Astrocyte (in vitro differentiated cells and primary cell): ENCODE data around the gene PRRC2C. TPM values are rescaled to one million over a fixed set of nuclear protein-coding genes. Genes with fewer than 3 reads are reported as not detected.

Source experiments
- DNase-seq: peaks from one replicate; pipeline ENCODE4 v3.0.0-alpha.2; 2010; ENCODE audit warnings: low read depth
- FAIRE-seq: peaks from 2 replicates; lab custom pipeline; 2011; peaks lifted over from hg19 to GRCh38; lab: Jason Lieb, UNC
- H2AFZ ChIP-seq: 2 replicates; pipeline ENCODE4 v1.6.0; 2012; ENCODE audit warnings: low read depth, low read length, inconsistent platforms
- H3K27ac ChIP-seq: 2 replicates; pipeline ENCODE4 v1.5.1; 2011; ENCODE audit warnings: low read depth, low read length, inconsistent platforms
- H3K27me3 ChIP-seq: 2 replicates; pipeline ENCODE4 v1.6.0; 2011; ENCODE audit warnings: low read length, inconsistent platforms; ENCODE audit not compliant: insufficient read depth
- H3K36me3 ChIP-seq: 2 replicates; pipeline ENCODE4 v1.5.1; 2011; ENCODE audit warnings: low read length, inconsistent platforms; ENCODE audit not compliant: insufficient read depth
- H3K4me1 ChIP-seq: 2 replicates; pipeline ENCODE4 v1.5.1; 2011; ENCODE audit warnings: low read length, inconsistent platforms; ENCODE audit not compliant: insufficient read depth
- H3K4me2 ChIP-seq: 2 replicates; pipeline ENCODE4 v1.6.0; 2012; ENCODE audit warnings: low read length, inconsistent platforms
- H3K4me3 ChIP-seq: 2 replicates; pipeline ENCODE4 v1.5.1; 2011; ENCODE audit warnings: low read depth, mild to moderate bottlenecking, low read length, inconsistent platforms; ENCODE audit not compliant: insufficient read depth
- H3K79me2 ChIP-seq: 2 replicates; pipeline ENCODE4 v1.6.0; 2012; ENCODE audit warnings: mild to moderate bottlenecking, low read length, inconsistent platforms; ENCODE audit not compliant: insufficient read depth
- H3K9ac ChIP-seq: 2 replicates; pipeline ENCODE4 v1.6.0; 2012; ENCODE audit warnings: mild to moderate bottlenecking, low read length, inconsistent platforms
- H3K9me3 ChIP-seq: 2 replicates; pipeline ENCODE4 v1.5.1; 2012; ENCODE audit warnings: low read depth, mild to moderate bottlenecking, low read length, inconsistent platforms; ENCODE audit not compliant: insufficient read depth
- H4K20me1 ChIP-seq: 2 replicates; pipeline ENCODE4 v1.6.0; 2012; ENCODE audit warnings: low read length, inconsistent platforms; ENCODE audit not compliant: insufficient read depth
- H3K27ac Mint-ChIP-seq: one replicate; pipeline ENCODE4 v1.8.0; 2021; ENCODE audit warnings: mild to moderate bottlenecking, mixed read lengths; ENCODE audit not compliant: unreplicated experiment
- H3K27me3 Mint-ChIP-seq: one replicate; pipeline ENCODE4 v1.8.0; 2021; ENCODE audit warnings: low read depth, mixed read lengths; ENCODE audit not compliant: unreplicated experiment
- H3K36me3 Mint-ChIP-seq: one replicate; pipeline ENCODE4 v1.8.0; 2021; ENCODE audit warnings: low read depth, mixed read lengths; ENCODE audit not compliant: unreplicated experiment
- H3K4me1 Mint-ChIP-seq: one replicate; pipeline ENCODE4 v1.8.0; 2021; ENCODE audit warnings: low read depth, mixed read lengths; ENCODE audit not compliant: unreplicated experiment
- H3K4me3 Mint-ChIP-seq: one replicate; pipeline ENCODE4 v1.8.0; 2021; ENCODE audit warnings: mild to moderate bottlenecking, moderate library complexity, mixed read lengths; ENCODE audit not compliant: unreplicated experiment
- H3K9me3 Mint-ChIP-seq: one replicate; pipeline ENCODE4 v1.8.0; 2021; ENCODE audit warnings: mild to moderate bottlenecking, mixed read lengths; ENCODE audit not compliant: unreplicated experiment
- EZH2 ChIP-seq: IDR thresholded peaks from 2 replicates; pipeline ENCODE4 v1.6.1; 2012; ENCODE audit warnings: mild to moderate bottlenecking, low read length, inconsistent platforms; ENCODE audit not compliant: insufficient read depth
- total RNA-seq: library from RNA; stranded (reverse); gene quantifications from 2 replicates; pipeline ENCODE4 v1.2.1, GENCODE V29; 2021
- TF ChIP-seq, protein P1 (sequence below): IDR thresholded peaks from 2 replicates; pipeline ENCODE4 v1.5.1; 2011; ENCODE audit warnings: low read depth, mild to moderate bottlenecking, inconsistent platforms, low read length, moderate library complexity; ENCODE audit not compliant: insufficient read depth

Gene PRRC2C
- total RNA-seq, 1 donor from 2014 or later: 196 TPM

DNA sequence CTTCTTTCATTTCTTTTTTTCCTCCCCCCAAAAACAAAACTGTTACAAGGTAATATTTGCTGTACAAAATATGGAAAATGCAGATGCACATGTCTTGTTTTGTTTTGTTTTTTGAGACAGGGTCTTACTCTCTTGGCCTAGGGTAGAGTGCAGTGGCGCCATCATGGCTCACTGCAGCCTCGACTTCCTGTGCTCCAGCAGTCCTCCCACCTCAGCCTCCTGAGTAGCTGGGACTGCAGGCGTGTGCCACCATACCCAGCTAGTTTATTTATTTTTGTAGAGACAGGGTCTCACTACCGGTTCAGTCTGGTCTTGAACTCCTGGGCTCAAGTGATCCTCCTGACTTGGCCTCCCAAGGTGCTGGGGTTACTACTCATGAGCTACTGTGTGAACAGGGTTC lies 15.5 kb downstream of the PRRC2C start:
- Histone ChIP-seq H3K9me3 (no peaks in the 10 kb centered on the region), H4K20me1 (peaks cover 99% of the 10 kb centered on the region), H2AFZ (no peak overlapping the region), H3K27ac (no peak overlapping the region), H3K9ac (no peak overlapping the region), H3K36me3 (no peaks in the 10 kb centered on the region), H3K4me2 (no peak overlapping the region), H3K4me1 (no peaks in the 10 kb centered on the region), H3K79me2 (peaks cover 100% of the 10 kb centered on the region), H3K27me3 (no peaks in the 10 kb centered on the region), H3K4me3 (no peak overlapping the region)
- peaks cover under 1% of the 10 kb centered on the region for H3K4me1 Mint-ChIP-seq
- FAIRE-seq (no peak), DNase-seq (no peak)
- no peaks in the 10 kb centered on the region for H3K9me3 Mint-ChIP-seq
- H3K36me3 Mint-ChIP-seq: peaks cover 6% of the 10 kb centered on the region
- no peaks in the 10 kb centered on the region for H3K27me3 Mint-ChIP-seq
- no peak overlapping the region for H3K27ac Mint-ChIP-seq
- H3K4me3 Mint-ChIP-seq: peak overlapping the region; percentile 54
- TF ChIP-seq, protein P1, sequence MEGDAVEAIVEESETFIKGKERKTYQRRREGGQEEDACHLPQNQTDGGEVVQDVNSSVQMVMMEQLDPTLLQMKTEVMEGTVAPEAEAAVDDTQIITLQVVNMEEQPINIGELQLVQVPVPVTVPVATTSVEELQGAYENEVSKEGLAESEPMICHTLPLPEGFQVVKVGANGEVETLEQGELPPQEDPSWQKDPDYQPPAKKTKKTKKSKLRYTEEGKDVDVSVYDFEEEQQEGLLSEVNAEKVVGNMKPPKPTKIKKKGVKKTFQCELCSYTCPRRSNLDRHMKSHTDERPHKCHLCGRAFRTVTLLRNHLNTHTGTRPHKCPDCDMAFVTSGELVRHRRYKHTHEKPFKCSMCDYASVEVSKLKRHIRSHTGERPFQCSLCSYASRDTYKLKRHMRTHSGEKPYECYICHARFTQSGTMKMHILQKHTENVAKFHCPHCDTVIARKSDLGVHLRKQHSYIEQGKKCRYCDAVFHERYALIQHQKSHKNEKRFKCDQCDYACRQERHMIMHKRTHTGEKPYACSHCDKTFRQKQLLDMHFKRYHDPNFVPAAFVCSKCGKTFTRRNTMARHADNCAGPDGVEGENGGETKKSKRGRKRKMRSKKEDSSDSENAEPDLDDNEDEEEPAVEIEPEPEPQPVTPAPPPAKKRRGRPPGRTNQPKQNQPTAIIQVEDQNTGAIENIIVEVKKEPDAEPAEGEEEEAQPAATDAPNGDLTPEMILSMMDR: no peak
- TF ChIP-seq EZH2: no peak

DNA sequence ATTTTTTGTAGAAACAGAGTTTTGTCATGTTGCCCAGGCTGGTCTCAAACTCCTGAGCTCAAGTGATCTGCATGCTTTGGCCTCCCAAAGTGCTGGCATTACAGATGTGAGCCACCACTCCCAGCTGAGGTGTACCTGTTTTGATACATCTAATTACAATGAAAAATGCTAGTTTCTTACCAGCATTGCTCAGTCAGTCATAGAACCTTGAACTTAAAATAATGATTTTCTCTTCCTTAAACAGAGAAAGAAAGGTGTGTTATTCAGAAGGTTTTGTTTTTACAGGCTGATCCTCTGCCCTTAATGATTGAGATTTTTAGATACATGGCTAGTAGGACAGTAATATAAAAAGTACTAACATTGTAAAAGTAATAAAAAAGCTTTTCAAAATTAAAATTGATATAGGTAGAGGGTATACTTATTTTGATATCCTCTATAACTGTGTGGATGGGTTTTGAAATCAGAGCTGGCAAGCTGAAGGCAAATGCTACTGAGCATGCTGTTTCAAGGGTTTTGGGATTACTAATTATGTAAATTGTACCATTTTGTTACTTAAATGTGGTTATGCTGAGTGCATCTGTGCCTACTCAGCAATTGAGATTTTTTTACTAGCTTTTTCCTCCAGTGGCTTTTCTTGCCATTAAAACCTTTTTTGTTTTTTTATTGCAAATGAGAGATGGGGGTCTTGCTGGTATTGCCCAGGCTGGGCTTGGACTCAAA lies 16.1 kb downstream of the PRRC2C start:
- H3K27ac Mint-ChIP-seq: no peak overlapping the region
- TF ChIP-seq, protein P1: no peak
- TF ChIP-seq EZH2: no peak
- Histone ChIP-seq H3K9ac (no peak overlapping the region), H4K20me1 (peaks cover 99% of the 10 kb centered on the region), H3K79me2 (peaks cover 100% of the 10 kb centered on the region), H3K27me3 (no peaks in the 10 kb centered on the region), H3K36me3 (no peaks in the 10 kb centered on the region), H2AFZ (no peak overlapping the region), H3K4me2 (no peak overlapping the region), H3K9me3 (no peaks in the 10 kb centered on the region), H3K4me3 (no peak overlapping the region), H3K27ac (no peak overlapping the region), H3K4me1 (no peaks in the 10 kb centered on the region)
- no peak for DNase-seq
- peaks cover 6% of the 10 kb centered on the region for H3K36me3 Mint-ChIP-seq
- no peaks in the 10 kb centered on the region for H3K27me3 Mint-ChIP-seq
- no peaks in the 10 kb centered on the region for H3K9me3 Mint-ChIP-seq
- H3K4me3 Mint-ChIP-seq: no peak overlapping the region
- no peak for FAIRE-seq
- peaks cover 5% of the 10 kb centered on the region for H3K4me1 Mint-ChIP-seq

DNA sequence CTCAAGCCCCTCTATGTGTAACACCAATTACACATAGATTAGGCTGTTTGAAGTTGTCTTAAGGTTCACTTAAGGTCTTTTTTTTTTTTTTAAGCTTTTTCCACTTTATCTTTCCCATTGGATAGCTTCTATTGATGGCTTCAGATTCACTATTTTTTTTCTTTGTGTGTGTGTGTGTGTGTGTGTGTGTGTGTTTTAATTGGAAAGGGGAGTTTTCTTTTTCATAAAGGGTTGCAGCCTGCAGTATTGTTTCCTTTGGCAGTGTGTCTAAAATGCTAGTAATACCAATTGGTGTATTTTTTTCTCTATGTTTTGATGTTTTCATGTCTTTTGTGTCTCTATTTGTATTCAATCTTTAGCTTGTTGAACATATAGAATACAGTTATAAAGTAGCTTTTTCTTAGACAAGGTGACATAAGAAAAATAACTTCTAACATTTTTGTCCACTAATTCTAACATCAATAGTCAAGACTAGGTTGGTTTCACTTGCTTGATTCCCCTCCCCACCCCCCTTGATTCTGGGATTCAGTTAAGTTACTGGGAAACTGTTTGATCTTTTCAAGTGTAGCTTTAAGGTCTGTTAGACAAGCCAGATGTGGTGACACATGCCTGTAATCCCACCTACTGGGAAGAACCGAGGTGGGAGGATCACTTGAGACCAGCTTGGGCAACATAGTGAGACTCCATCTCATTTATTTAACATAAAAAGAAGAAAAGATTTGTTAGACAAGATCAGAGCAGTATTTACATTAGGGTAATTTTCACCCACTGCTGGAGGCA lies 21.4 kb downstream of the PRRC2C start:
- DNase-seq (peak; percentile 30), FAIRE-seq (no peak)
- Mint-ChIP-seq H3K27ac (no peak overlapping the region), H3K27me3 (no peaks in the 10 kb centered on the region), H3K4me1 (peaks cover 25% of the 10 kb centered on the region), H3K36me3 (peaks cover 2% of the 10 kb centered on the region), H3K4me3 (peak overlapping the region; percentile 8), H3K9me3 (no peaks in the 10 kb centered on the region)
- H3K27ac ChIP-seq: no peak overlapping the region
- H3K4me3 ChIP-seq: no peak overlapping the region
- TF ChIP-seq EZH2: no peak
- TF ChIP-seq, protein P1: no peak
- H3K36me3 ChIP-seq: no peaks in the 10 kb centered on the region
- no peaks in the 10 kb centered on the region for H3K9me3 ChIP-seq
- no peak overlapping the region for H2AFZ ChIP-seq
- H3K9ac ChIP-seq: no peak overlapping the region
- H3K27me3 ChIP-seq: no peaks in the 10 kb centered on the region
- peak overlapping the region; percentile 2 for H3K4me2 ChIP-seq
- peaks cover 100% of the 10 kb centered on the region for H3K79me2 ChIP-seq
- H3K4me1 ChIP-seq: no peaks in the 10 kb centered on the region
- H4K20me1 ChIP-seq: peaks cover 99% of the 10 kb centered on the region
